GM12801 (cell line): Measurements from ENCODE around the gene LAMB4.

ENCODE experiments used
- TF ChIP-seq, protein P1 (sequence below): IDR thresholded peaks from one replicate; pipeline ENCODE4 v1.5.1; 2011; ENCODE audit warnings: control low read depth; ENCODE audit not compliant: insufficient read length; ENCODE audit errors: extremely low read depth

LAMB4 gene

DNA sequence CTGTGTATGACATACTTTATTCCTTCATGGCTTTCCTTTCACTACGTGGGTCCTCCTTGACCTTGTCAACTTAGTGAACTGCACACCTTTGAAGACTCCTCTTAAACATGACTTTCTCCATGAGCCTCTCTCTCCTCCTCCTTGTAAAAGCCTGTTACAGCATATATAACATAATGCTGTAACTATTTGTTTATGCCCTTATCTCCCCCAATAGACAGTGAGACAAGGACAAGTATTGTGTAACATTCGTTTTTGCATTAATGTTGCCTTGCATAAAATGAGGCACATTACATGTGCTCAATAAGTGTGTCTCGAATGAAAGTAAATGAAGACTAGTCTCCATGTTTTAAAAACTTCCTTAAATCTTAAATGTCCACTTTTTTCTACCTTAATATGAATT lies 122.9 kb downstream of the LAMB4 start:
- TF ChIP-seq, protein P1, sequence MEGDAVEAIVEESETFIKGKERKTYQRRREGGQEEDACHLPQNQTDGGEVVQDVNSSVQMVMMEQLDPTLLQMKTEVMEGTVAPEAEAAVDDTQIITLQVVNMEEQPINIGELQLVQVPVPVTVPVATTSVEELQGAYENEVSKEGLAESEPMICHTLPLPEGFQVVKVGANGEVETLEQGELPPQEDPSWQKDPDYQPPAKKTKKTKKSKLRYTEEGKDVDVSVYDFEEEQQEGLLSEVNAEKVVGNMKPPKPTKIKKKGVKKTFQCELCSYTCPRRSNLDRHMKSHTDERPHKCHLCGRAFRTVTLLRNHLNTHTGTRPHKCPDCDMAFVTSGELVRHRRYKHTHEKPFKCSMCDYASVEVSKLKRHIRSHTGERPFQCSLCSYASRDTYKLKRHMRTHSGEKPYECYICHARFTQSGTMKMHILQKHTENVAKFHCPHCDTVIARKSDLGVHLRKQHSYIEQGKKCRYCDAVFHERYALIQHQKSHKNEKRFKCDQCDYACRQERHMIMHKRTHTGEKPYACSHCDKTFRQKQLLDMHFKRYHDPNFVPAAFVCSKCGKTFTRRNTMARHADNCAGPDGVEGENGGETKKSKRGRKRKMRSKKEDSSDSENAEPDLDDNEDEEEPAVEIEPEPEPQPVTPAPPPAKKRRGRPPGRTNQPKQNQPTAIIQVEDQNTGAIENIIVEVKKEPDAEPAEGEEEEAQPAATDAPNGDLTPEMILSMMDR: no peak

DNA sequence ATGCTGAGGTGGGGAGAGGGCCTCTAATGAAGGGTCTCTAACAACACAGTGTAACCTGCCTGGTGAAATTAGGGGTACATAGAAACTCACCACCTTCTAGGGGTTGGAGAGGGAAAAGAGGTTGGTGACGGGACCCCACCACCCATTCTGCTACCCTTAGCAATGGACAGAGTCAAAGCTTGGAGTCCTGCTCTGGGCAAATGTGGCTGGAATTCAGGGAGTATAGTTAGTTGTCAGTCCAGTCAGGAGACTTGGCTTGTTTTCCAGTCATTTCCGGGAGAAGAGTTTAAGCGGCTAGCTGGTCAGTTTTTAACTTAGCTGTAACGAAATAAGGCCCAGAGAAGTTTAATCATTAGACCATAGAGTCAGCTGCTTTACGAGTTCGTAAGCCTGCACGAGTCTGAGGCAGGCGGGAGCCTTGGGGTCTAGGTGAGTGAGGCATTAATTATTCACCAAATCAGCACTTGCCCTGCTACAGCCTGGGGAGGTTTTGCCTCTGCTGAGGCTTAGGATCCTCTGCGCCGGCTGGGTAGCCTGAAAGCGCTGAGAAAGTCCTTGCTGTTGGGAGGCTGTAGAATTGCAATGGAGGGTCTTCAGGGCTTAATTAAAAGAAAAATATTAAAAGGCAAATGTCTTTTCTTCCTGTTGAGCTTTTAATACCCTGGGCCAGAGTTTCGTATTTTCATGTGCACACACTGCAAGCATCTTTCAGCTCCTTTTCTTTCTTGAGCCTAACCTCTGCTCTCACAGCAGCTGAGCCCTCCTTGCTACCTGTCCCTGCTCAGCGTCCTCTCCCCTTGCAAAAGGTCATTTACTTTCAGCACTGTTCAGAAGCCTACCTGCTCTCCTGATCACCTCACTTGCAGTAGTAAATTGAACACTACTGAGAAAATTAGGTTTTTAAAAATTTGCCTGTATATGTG lies 125.7 kb downstream of the LAMB4 start:
- TF ChIP-seq, protein P1: no peak

DNA sequence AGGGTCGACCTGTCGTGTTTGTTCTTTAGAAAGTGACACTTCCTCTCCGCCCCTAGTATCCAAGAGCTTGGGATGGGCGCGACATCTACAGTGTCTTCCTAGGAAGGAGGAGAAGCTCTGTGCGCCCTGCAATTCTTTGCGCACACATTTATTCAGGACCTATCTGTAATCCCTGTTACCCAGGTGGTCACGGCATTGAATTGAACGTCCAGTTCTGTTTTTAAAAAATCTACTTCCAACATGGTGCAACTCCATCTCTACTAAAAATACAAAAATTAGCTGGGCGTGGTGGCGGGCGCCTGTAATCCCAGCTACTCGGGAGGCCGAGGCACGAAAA lies 126.6 kb downstream of the LAMB4 start:
- TF ChIP-seq, protein P1: no peak

DNA sequence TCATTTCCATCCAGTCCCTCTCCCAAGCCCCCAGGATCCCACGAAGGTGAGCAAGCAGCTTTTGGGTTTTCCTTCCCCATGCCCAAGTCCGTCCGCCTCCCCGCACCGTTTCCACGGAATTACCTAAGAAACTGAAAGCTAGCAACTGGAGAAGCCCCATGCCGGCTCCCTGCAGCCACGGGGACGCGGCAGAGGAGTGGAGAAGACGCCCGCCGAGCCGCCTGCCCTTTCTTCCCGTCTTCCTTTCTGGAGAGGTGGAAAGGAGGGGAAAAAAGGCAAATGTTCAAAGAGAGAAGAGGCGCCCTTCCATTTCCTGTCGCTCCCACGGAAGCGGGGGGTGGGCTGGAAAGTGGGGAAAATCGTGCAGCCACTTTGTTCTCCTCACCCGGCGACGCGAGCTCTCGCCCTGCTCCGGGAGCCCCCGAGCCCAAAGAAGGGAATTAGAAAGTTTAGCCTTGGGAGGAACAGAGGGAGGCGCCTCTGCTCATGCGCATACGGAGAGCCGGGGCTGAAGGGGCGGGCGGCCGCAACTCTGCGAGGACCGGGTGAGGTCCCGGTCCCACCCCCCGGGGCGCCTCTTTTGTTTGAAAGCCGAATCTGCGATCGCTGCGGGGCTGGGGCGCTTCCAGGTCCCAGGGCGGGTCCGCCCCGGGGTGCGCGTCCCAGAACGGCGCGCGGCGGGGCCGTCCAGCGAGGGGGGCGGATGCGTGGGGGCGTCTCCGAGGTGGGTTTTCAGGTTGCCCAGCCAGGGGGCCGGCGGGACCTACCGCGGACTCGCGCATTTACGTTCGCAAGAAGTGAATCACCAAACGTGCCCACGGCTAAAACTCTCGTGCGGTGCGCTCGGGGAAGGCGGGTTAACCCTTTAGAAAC lies 127.2 kb downstream of the LAMB4 start, which contains the start of gene LAMB1:
Gene LAMB1 (minus strand): TSS at position 436 of the 873 bp plus-strand sequence. CDS start 276 bp downstream, at position 160.
- TF ChIP-seq, protein P1: no peak

DNA sequence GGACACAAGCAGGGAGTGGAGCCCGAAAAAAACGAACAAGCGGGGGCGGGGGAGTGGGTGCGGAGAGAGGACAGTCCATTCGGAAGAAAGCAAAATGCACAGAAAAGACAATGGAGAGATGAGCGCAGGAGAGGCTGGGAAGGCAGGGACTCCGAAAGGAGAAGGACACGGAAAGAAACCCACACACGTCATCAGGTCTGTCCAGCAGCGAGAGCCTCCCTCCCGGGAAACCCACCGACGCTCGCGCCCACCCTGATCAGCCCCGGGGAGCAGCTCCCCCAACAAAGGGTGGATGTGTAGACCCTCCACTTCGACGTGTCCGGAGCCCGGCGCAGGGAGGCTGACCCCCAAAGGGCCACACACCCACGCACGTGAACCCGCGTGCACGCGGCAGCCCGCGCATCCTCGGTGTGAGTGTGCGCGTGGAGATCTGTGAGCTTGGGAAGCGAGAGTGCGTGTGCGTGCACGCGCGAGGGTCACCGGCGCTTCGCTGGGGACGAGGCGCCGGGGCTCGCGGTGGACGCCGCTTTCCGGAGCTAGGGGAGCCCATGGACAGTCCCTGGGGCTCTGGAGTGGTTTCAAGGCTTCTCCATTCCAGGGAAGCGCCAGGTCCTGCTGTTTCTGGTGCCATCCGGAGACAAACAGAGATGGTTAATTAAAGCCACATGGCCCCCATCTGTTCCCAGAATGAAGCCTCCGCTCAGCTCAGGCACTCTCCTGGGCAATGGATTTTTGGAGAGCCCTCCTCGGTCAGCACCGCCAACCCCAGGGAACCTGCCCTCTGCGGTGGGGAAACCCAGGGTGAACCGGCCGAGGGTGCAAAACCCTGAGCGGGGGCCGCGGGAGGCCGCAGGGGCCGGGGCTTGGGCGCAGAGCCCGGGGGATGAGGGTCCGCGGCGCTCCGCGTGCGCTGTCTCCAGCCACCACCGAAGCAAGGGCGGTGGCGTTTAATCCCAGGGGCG lies 128.1 kb downstream of the LAMB4 start:
- TF ChIP-seq, protein P1: no peak

DNA sequence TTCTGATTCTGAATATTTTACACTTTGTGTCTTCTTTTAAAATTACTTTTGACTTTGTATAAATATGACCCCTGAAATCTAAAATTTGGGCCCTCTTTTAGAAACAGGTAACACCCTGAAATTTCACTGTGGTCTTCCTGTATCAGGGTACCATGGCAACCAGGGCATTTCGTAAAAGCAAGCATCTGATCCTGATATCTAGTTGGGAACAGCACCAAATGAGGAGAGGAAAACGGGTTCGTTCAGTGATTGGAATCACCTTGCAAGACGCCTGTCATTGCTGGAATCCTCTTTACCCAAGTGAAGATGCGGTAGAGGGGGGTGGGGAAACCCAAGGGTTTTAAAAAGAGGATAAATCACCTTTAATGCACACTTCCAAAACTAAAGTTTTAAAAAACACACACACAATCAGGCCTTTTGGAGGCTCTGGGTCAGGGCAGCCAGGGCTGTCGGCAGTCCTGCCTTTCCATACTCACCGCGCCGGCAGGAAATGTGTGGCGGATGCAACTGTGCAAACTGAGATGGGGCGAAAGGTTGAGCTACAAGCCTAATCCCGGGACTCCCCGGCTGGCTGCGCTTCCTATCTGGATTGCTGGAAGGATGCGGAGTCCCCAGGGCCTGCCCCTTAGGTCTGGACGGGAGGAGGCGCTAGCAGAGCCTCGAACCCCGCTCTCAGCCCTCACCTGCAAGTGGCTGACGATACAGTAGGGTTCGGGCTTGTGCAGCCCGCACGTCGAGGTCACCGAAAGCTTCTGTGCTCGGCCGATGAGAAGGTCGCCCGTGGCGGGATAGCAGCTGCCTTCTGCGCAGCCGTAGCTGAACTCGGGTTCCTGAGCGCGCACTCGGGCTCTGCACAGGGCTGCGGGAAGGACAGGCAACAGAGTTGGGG lies 129.0 kb downstream of the LAMB4 start:
- TF ChIP-seq, protein P1: no peak
